AG04450 (cell line): ENCODE results near the gene UQCR10. TPM values are rescaled to one million over a fixed set of nuclear protein-coding genes. Genes with fewer than 3 reads are reported as not detected.

Source experiments
- CTCF ChIA-PET: fragments of 300-600, 350-600 bp; formaldehyde crosslinking; extraction: SDS; loops from one replicate; lab custom pipeline; 2022; ENCODE audit warnings: antibody characterized with exemption, inconsistent platforms; lab: Charles Lee
- POLR2A ChIA-PET: fragments of 350-600 bp; formaldehyde crosslinking; extraction: SDS; loops from one replicate; lab custom pipeline; 2021; ENCODE audit warnings: antibody characterized with exemption, inconsistent platforms; lab: Yijun Ruan, JAX
- DNase-seq: peaks from one replicate; pipeline ENCODE4 v3.0.0-alpha.2; 2011; ENCODE audit warnings: low read depth, low spot score
- H3K27ac ChIP-seq: one replicate; pipeline ENCODE4 v1.5.1; 2012; ENCODE audit warnings: low read depth, low read length, control low read depth
- H3K27me3 ChIP-seq: one replicate; pipeline ENCODE4 v1.6.0; 2012; ENCODE audit warnings: low read length; ENCODE audit not compliant: control insufficient read depth, insufficient read depth
- H3K4me3 ChIP-seq: 2 replicates; pipeline ENCODE4 v1.5.1; 2011; ENCODE audit warnings: mild to moderate bottlenecking, low read depth, low read length, control low read depth
- H3K9me3 ChIP-seq: 2 replicates; pipeline ENCODE4 v1.5.1; 2012; ENCODE audit warnings: low read length; ENCODE audit not compliant: control insufficient read depth, insufficient read depth
- CTCF ChIP-seq: IDR thresholded peaks from 2 replicates; pipeline ENCODE4 v1.5.1; 2011; ENCODE audit warnings: low read depth, low read length, control low read depth, inconsistent platforms
- polyA plus RNA-seq: library from polyadenylated mRNA; depleted of rRNA; stranded (reverse); fragments of >200 nt; gene quantifications from 2 replicates; pipeline ENCODE4 v1.2.3, GENCODE V29; 2011

The UQCR10 gene
- polyA plus RNA-seq, 1 experiment: 170 TPM

DNA sequence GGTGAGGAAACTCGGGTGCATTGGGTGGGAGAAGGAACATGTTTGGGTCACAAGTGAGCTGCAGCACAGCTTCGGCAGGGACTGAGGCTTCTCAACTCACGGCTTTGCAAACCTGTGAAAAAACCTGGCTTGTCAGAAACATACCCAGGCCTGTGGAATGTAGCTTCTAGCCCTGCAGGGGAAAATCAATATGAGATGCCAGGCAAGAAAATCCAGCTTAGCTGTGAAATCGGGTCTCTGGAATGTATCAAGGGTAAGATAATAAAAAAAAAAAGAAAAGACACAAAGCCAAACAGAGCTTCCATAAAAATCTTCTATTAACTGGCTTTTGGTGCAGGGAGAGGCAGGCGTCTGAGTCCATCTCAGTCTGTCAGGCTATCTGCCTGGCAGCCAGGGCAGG is 28.5 kb downstream of the UQCR10 start:
- POLR2A ChIA-PET: no interaction called here
- H3K4me3 ChIP-seq: no peak overlapping the region
- no peak for DNase-seq
- TF ChIP-seq CTCF: no peak
- no peaks in the 10 kb centered on the region; the same call in 1 of the 2 replicates for H3K9me3 ChIP-seq
- H3K27me3 ChIP-seq: no peaks in the 10 kb centered on the region
- CTCF ChIA-PET: interaction anchor here (0.8 kb wide), 1 partner anchor 210 kb away, joined by 3 read pairs; no protein-coding TSS in a partner anchor
- H3K27ac ChIP-seq: peak overlapping the region; percentile 11

DNA sequence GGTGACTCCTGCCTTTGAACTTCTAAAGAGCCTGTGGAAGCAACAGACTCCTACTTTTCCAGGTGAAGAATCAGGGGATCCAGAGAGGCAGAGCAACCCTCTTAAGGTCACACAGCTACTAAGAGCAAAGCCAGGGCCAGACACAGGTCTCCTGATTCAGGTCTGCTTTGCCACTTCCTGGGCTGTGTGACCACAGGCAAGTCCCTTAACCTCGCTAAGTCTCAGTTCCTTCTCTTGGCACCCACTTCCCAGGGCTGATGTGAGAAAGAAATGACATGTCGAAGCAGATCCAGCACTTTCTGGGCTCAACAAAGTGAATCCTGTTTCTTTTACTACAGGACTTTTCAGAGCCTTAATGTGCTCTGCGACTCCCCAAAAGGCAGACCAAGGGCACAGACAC is 30.2 kb downstream of the UQCR10 start:
- ChIA-PET POLR2A (no interaction called here), CTCF (no interaction called here)
- DNase-seq: no peak
- TF ChIP-seq CTCF: no peak
- Histone ChIP-seq H3K4me3 (no peak overlapping the region), H3K9me3 (no peaks in the 10 kb centered on the region; the same call in 1 of the 2 replicates), H3K27me3 (no peaks in the 10 kb centered on the region), H3K27ac (no peak overlapping the region)

GRCh38 chr22:29798318-29798717 is 31.1 kb downstream of the UQCR10 start:
- no peak overlapping the region for H3K4me3 ChIP-seq
- ChIA-PET CTCF (interaction anchor here (2.5 kb wide), 1 partner anchor 207 kb away, joined by 14 read pairs; no protein-coding TSS in a partner anchor), POLR2A (no interaction called here)
- TF ChIP-seq CTCF: no peak
- no peaks in the 10 kb centered on the region for H3K27me3 ChIP-seq
- H3K27ac ChIP-seq: peak overlapping the region; percentile 77
- no peak for DNase-seq
- no peaks in the 10 kb centered on the region; the same call in 1 of the 2 replicates for H3K9me3 ChIP-seq

- no peak overlapping the region for H3K4me3 ChIP-seq
- POLR2A ChIA-PET: interaction anchor here (0.9 to 1.4 kb wide), 2 partner anchors 17 to 32 kb away, joined by 4 to 5 read pairs; partner anchors contain the start of genes UQCR10 and ZMAT5
- TF ChIP-seq CTCF: no peak
Observed at GRCh38 chr22:29798801-29799200, 31.6 kb downstream of the UQCR10 start.

DNA sequence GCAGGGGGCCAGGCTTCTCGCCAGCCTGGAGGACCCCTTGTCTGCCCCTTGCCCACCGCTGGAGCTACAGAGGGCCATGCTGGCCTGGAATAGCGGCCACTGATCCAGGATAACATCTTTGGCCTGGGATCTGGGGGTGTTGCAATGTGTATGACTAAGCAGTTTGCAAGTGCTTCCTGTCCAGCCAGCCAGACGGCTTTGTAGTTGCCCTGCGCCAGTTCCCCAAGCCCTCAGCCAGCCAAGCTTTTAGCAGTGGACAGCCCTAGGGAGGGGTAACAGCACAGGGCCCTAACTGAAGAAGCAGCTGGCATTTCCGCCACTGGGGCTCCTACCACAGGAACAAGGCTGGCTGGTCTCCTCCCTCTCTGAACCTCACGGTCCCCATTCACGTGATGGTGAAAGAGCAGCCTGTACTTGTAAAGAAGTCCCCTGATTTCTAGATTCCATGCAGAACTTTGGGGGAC is 32.1 kb downstream of the UQCR10 start:
- no peaks in the 10 kb centered on the region for H3K27me3 ChIP-seq
- TF ChIP-seq CTCF: no peak
- DNase-seq: peak; percentile 86
- no peaks in the 10 kb centered on the region for H3K9me3 ChIP-seq
- no peak overlapping the region for H3K4me3 ChIP-seq
- ChIA-PET POLR2A (interaction anchor here (0.7 to 1.4 kb wide), 3 partner anchors 17 to 33 kb away, joined by 3 to 5 read pairs (median 4); partner anchors contain the start of genes UQCR10 and ZMAT5), CTCF (interaction anchor here (1.1 to 2.5 kb wide), 4 partner anchors 9 to 213 kb away, joined by 3 to 14 read pairs (median 4); no protein-coding TSS in a partner anchor)
- H3K27ac ChIP-seq: peak overlapping the region; percentile 77

More at GRCh38 chr22:29798801-29799200, 31.6 kb downstream of the UQCR10 start:
- no peak for DNase-seq
- Histone ChIP-seq H3K27me3 (no peaks in the 10 kb centered on the region), H3K9me3 (no peaks in the 10 kb centered on the region), H3K27ac (peak overlapping the region; percentile 77)
- CTCF ChIA-PET: interaction anchor here (1.1 to 2.5 kb wide), 4 partner anchors 10 to 214 kb away, joined by 3 to 14 read pairs (median 4); no protein-coding TSS in a partner anchor
